ENCODE measurements around the gene KAT5.

- TF ChIP-seq CTCF (IDR thresholded peaks at IDR 0.05) = no peak
- TF ChIP-seq POLR2A (IDR thresholded peaks at IDR 0.05) = no peak
These were observed 10.2 kb downstream of the KAT5 start for GRCh38 chr11:65722261-65722660.

Measured in body of pancreas (tissue), 4 donors.